Pancreas (tissue), 10 donors: ENCODE data around the gene FAM170B. TPM values are rescaled to one million over a fixed set of nuclear protein-coding genes. Genes with fewer than 3 reads are reported as not detected.

Source experiments
- ATAC-seq, 4 donors: fragments of 200-7000 bp; cut with Tn5 transposase; one replicate each; pipeline versions ENCODE4 v1.8.0 to v1.9.1; 2020; ENCODE audit warnings: mild to moderate bottlenecking in 4 of 4, moderate library complexity in 4 of 4
- DNase-seq, 6 donors: peaks; one replicate each; pipeline ENCODE4 v3.0.0-alpha.2; 2020
- FAIRE-seq: peaks from 2 replicates; lab custom pipeline; 2012; peaks lifted over from hg19 to GRCh38; lab: Jason Lieb, UNC
- H3K27ac ChIP-seq, 4 donors: fragments of 200-600 bp; sonication (generic); 1 replicate in 3 of 4; 2 replicates in 1 of 4; pipeline versions ENCODE4 v1.5.0 to v1.8.0; 2020
- H3K27me3 ChIP-seq, 4 donors: fragments of 200-600 bp; one replicate each; pipeline ENCODE4 v1.8.0; 2021
- H3K36me3 ChIP-seq, 3 donors: fragments of 200-600 bp; sonication (generic) in 1 of 3; one replicate each; pipeline versions ENCODE4 v1.5.0 to v1.8.0; 2020 to 2021
- H3K4me1 ChIP-seq, 3 donors: fragments of 200-600 bp; one replicate each; pipeline ENCODE4 v1.8.0; 2021
- H3K4me3 ChIP-seq, 4 donors: fragments of 200-600 bp; sonication (generic) in 2 of 4; one replicate each; pipeline versions ENCODE4 v1.5.0 to v1.8.0; 2020 to 2021
- H3K9me3 ChIP-seq, 4 donors: fragments of 200-600 bp; one replicate each; pipeline ENCODE4 v1.8.0; 2021
- WGBS, 2 donors: extraction: QIAGEN DNeasy Blood & Tissue Kit; methylation state at CpG; one replicate each; pipeline ENCODE4 v1.1.7; 2013; 5-methylcytosine and 5-hydroxymethylcytosine counted together
- intact Hi-C, 3 donors: fragments of 100-400 bp; cut with DNase I; formaldehyde crosslinking; loops; one replicate each; pipeline versions ENCODE4 v1.11.1 to v1.14.2; 2022
- polyA plus RNA-seq, 2 donors: library from polyadenylated mRNA; stranded (reverse); fragments of 200-250 nt; gene quantifications; one replicate each; pipeline ENCODE4 v1.2.3, GENCODE V29; 2013
- total RNA-seq, 6 donors: library from RNA; stranded (reverse); fragmentation: NEBNext Ultra II Directional in 4 of 6; extraction: Animal tissue kit (Norgen Biotek cat#: 25700) in 4 of 6; gene quantifications; one replicate each; pipeline versions ENCODE4 v1.2.1 to v1.2.4, GENCODE V29; 2021 to 2023
- TF ChIP-seq, protein P1 (sequence below), 4 donors: fragments of 200-600 bp; sonication (generic) in 3 of 4; IDR thresholded peaks; one replicate each; pipeline versions ENCODE4 v1.5.0 to v1.8.0; 2021; ENCODE audit warnings: antibody characterized with exemption in 4 of 4
- donor health status: healthy with polysubstance abuse.
- donor health status: DM: no; HTN: no; CAD: no; lungs with moderate emphysema.
- donor health status: DM: no; HTN: no; CAD: no.
- donor health status: control.
- donor health status: control.
- donor health status: Bipolar disorder and iron deficiency.
- donor health status: DM: yes; HTN: yes; CAD: no.
- donor health status: DM: no; HTN: no; CAD: no.
- donor health status: DM: no; HTN: no; CAD: no.
- donor health status: DM: yes; HTN: yes; CAD: no.

FAM170B gene
- total and polyA plus RNA-seq, 8 donors = not detected

DNA sequence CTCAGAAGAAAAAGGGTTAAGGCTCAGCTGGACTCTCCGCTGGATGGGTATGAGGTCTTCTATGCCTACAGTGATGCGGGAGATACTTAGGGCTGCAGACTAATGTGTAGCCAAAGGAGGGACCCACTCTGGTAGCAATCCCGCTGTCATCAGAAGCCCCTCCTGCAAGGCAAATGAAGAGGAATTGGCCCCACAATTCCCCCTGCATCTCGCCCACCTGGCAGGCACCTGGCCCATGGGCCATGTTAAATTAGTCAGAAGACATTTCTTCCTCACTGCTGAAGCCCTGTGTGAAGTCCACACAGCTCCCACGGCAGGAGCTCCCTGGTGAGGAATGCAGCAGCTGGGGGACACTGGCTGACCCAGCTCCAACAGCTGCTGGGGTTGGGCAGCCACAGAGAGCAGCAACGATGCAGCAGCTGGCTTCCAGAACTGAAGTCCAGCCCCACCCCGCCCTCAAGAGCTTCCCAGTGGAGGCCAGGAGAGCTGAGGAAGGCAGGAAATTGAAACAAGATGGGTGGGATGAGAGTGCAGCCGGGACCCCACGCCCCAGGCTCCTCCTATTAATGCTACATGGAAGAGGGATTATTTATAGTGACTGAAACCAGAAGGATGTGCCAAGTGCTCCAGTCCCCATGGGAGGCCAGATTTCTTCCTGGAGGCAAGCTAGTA, 24.0 kb downstream of the FAM170B start:
- TF ChIP-seq, protein P1, sequence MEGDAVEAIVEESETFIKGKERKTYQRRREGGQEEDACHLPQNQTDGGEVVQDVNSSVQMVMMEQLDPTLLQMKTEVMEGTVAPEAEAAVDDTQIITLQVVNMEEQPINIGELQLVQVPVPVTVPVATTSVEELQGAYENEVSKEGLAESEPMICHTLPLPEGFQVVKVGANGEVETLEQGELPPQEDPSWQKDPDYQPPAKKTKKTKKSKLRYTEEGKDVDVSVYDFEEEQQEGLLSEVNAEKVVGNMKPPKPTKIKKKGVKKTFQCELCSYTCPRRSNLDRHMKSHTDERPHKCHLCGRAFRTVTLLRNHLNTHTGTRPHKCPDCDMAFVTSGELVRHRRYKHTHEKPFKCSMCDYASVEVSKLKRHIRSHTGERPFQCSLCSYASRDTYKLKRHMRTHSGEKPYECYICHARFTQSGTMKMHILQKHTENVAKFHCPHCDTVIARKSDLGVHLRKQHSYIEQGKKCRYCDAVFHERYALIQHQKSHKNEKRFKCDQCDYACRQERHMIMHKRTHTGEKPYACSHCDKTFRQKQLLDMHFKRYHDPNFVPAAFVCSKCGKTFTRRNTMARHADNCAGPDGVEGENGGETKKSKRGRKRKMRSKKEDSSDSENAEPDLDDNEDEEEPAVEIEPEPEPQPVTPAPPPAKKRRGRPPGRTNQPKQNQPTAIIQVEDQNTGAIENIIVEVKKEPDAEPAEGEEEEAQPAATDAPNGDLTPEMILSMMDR (IDR thresholded peaks at IDR 0.05) = no peak
- no peak overlapping the region for H3K4me3 ChIP-seq
- peaks cover 0 to 3% (median 0%) of the 10 kb centered on the region in 3 donors for H3K4me1 ChIP-seq
- no peaks in the 10 kb centered on the region for H3K9me3 ChIP-seq
- FAIRE-seq (no peak), ATAC-seq (peak in 2 of 4 donors; percentile 32 to 54), DNase-seq (no peak)
- no peaks in the 10 kb centered on the region for H3K36me3 ChIP-seq
- intact Hi-C loops = no loop called here
- WGBS, 2 donors = 61 to 62% methylated on average over 9 of the region's 9 CpGs
- H3K27me3 ChIP-seq = no peaks in the 10 kb centered on the region
- H3K27ac ChIP-seq = no peak overlapping the region

DNA sequence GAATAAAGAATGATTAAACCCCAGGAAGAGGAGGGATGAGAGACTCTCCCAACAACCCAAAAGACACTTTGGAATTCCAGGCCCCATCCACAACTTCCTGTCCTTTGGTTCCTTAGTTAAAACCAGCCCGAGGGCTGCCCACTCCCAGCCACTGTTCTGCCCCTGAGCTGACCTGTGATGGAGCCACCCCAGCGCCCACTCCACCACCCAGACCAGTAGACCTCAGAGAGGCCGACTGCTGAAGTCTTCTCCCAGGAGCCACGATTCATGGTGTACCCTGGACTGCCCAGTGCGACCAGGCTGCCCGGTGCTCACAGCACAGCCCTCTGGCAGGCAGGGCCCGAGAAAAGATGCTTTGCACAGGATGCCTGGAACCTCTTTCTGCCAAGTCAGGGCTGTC, 25.2 kb downstream of the FAM170B start:
- no peaks in the 10 kb centered on the region for H3K9me3 ChIP-seq
- FAIRE-seq (no peak), DNase-seq (no peak), ATAC-seq (no peak)
- H3K36me3 ChIP-seq = no peaks in the 10 kb centered on the region
- no peaks in the 10 kb centered on the region for H3K27me3 ChIP-seq
- peaks cover 0 to 3% (median 0%) of the 10 kb centered on the region in 3 donors for H3K4me1 ChIP-seq
- no peak overlapping the region for H3K4me3 ChIP-seq
- no peak overlapping the region for H3K27ac ChIP-seq
- TF ChIP-seq, protein P1 (IDR thresholded peaks at IDR 0.05) = no peak
- 86 to 92% methylated on average over 7 of the region's 7 CpGs for WGBS, 2 donors
- intact Hi-C loops = no loop called here

DNA sequence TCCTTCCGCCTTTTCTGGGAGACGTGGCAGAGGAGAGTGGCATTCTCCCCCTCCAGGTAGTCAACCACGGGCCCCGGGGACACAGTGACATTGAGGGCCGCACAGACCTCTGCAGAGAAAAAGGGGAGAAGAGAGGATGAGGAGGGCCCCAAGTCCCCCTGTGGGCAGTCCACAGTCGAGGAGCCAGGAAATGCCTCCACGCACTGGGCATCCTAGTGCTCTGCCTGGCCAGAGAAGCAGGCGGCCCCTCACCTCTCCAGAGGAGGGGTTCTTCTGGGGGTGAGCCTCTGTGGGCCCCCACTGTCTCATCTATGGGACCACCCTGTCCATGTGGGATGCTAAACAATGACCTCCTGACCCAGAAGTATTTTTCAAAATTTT, 25.9 kb downstream of the FAM170B start:
- no peak overlapping the region for H3K27ac ChIP-seq
- peaks cover 0 to 3% (median 0%) of the 10 kb centered on the region in 3 donors for H3K4me1 ChIP-seq
- intact Hi-C loops = no loop called here

DNA sequence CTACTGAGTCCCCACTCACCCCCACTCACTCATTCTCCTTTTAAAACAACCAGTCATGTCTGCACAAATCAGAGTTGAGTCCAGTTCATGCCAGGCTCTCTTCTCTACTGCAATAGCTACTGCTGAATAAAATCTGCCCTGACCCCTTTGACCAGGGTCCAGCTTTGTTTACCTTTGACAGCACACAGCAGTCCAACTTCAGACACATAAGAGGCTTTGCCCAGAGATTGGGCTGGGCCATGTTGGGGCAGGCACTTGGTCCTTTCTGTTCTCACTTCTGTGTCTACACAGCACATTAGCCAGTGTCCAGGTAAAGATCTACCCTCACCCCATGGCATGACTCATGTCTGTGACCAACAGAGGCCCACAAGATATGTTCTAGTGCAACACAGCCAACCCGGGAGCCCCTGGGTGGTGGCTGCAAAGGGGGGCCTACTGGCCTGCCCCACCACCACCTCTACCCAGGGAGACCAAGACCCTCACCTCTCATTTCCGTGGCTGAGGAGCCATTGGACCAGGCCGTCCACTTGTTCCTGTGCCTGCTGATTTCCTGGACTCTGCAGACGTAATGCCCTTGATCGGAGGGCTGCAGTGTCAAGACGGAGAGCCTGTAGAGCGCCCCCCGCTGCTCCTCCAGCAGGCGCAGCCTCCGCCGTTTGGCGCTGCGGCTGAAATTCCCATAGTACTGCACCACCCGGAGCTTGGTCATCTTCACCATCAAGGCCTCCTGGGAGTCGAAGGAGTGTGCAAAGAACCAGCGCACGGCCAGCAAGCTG, 26.5 kb downstream of the FAM170B start:
- TF ChIP-seq, protein P1 (IDR thresholded peaks at IDR 0.05) = no peak
- no peak for DNase-seq

More for the DNA sequence above, 25.9 kb downstream of the FAM170B start:
- TF ChIP-seq, protein P1 (IDR thresholded peaks at IDR 0.05) = no peak
- no peak overlapping the region for H3K4me3 ChIP-seq
- H3K36me3 ChIP-seq = no peaks in the 10 kb centered on the region
- DNase-seq = no peak
- FAIRE-seq = no peak
- WGBS, 2 donors = 83 to 91% methylated on average over 8 of the region's 8 CpGs
- H3K27me3 ChIP-seq = no peaks in the 10 kb centered on the region
- no peaks in the 10 kb centered on the region for H3K9me3 ChIP-seq
- no peak for ATAC-seq

More for the DNA sequence above, 26.5 kb downstream of the FAM170B start:
- H3K4me1 ChIP-seq = peaks cover 0 to 3% (median 0%) of the 10 kb centered on the region in 3 donors
- intact Hi-C loops = no loop called here
- H3K27me3 ChIP-seq = no peaks in the 10 kb centered on the region
- H3K36me3 ChIP-seq = no peaks in the 10 kb centered on the region
- ATAC-seq (no peak), FAIRE-seq (no peak)
- H3K27ac ChIP-seq = no peak overlapping the region
- no peak overlapping the region for H3K4me3 ChIP-seq
- 92 to 93% methylated on average over 17 of the region's 17 CpGs for WGBS, 2 donors
- H3K9me3 ChIP-seq = no peaks in the 10 kb centered on the region
